Measurements from ENCODE around the gene MAST2.
"Not testable (repeated sequence)": the region's sequence is repeated elsewhere in the genome, so short reads cannot be mapped to it uniquely, and the experiment has no call there.

Gene MAST2

DNA sequence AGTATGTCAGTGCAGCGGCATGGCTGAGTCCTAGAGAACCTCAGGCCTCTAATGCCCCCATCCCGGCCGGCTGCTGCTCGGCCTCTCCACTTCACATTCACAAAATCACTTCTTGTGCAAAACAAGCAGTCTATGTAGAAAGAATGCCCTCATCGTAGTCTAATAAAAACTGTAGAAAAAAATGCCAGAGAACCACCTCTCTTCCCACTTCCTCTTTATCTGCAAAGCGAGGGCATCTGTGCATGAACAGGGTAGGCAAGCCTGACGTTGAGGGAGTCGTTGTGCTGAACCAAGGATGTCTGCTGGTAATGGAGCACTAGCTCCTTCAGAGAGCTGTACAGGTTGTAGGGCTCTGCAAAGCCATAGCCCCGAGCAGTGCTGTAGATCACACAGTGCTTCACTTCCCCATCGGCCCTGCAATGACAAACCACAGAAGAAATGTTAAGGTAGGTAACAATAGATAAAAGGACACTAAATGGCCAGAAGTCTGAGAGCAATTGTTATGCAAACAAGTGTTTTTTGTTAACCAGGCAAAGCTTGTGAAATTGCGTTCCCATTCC is 240.1 kb downstream of the MAST2 start:
- DNase-seq (ENCODE audit: low spot score), result no peak
- TF ChIP-seq, protein P1, sequence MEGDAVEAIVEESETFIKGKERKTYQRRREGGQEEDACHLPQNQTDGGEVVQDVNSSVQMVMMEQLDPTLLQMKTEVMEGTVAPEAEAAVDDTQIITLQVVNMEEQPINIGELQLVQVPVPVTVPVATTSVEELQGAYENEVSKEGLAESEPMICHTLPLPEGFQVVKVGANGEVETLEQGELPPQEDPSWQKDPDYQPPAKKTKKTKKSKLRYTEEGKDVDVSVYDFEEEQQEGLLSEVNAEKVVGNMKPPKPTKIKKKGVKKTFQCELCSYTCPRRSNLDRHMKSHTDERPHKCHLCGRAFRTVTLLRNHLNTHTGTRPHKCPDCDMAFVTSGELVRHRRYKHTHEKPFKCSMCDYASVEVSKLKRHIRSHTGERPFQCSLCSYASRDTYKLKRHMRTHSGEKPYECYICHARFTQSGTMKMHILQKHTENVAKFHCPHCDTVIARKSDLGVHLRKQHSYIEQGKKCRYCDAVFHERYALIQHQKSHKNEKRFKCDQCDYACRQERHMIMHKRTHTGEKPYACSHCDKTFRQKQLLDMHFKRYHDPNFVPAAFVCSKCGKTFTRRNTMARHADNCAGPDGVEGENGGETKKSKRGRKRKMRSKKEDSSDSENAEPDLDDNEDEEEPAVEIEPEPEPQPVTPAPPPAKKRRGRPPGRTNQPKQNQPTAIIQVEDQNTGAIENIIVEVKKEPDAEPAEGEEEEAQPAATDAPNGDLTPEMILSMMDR (IDR thresholded peaks at IDR 0.05; ENCODE audit: extremely low read depth, insufficient read depth, missing control alignments), result no peak
- in situ Hi-C loops (cut with MboI; ENCODE audit: low pct_unique_long_range_greater_than_20kb, low sequenced_read_pairs, unreplicated experiment), result loop anchor here (10.0 kb wide), 1 partner anchor 51 kb away; no protein-coding TSS in a partner anchor

DNA sequence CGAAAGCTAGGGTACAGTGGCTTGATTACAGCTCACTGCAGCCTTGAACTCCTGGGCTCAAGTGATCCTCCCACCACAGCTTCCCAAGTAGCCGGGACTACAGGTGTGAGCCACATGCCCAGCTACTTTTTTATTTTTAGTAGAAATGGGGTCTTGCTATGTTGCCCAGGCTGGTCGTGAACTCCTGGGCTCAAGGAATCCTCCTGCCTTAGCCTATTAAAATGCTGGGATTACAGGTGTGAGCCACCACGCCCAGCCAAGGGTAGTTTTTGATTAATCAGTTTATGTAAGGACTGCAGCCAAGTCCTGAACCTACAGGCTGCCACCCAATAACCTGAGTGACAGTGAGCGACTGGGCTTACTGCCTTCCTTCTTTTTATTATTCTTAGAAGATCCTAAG is 240.7 kb downstream of the MAST2 start:
- in situ Hi-C loops (cut with MboI; ENCODE audit: low pct_unique_long_range_greater_than_20kb, low sequenced_read_pairs, unreplicated experiment), result loop anchor here (10.0 kb wide), 1 partner anchor 51 kb away; no protein-coding TSS in a partner anchor
- DNase-seq (ENCODE audit: low spot score), result no peak
- TF ChIP-seq, protein P1 (IDR thresholded peaks at IDR 0.05; ENCODE audit: extremely low read depth, insufficient read depth, missing control alignments), result no peak

DNA sequence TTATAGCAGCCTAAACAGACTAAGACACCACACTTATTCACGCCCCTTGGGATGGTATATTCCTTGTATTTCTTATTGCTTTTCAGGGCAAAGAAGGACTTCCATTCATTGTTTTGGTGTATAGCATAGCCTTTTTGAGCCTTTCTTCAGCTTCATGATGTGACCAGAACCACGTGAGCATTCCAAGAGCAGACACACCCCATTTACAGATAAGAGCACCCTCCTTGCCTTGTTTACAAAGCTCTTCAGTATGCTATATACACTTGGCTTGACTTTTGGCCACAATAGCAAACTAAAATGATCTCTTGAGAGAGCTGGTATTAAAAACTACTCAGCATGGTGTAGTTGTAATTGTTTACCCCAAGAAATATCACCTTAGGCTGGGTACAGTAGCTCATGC is 250.3 kb downstream of the MAST2 start:
- in situ Hi-C loops (cut with MboI; ENCODE audit: low pct_unique_long_range_greater_than_20kb, low sequenced_read_pairs, unreplicated experiment), result no loop called here
- DNase-seq (ENCODE audit: low spot score), result no peak
- TF ChIP-seq, protein P1 (IDR thresholded peaks at IDR 0.05; ENCODE audit: extremely low read depth, insufficient read depth, missing control alignments), result no peak

DNA sequence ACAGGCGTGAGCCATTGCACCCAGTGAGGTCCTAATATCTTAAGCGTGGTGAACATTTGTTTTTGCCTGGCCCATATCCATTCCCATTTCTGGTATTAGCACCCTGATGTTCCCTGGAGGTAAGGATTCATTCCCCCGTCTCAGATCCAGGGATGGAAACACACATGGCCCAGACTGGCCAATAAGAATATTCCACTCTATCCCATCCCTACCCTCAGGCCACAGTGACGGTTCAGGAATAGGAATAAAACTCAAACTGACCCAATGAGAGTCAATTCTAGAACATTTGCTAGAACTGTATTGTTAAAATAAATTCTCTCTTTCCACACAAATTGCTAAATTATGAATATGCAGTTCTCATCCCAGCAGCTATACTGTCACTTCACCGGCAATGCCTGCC is 252.9 kb downstream of the MAST2 start:
- in situ Hi-C loops (cut with MboI; ENCODE audit: low pct_unique_long_range_greater_than_20kb, low sequenced_read_pairs, unreplicated experiment), result no loop called here
- no peak for DNase-seq (ENCODE audit: low spot score)
- TF ChIP-seq, protein P1 (IDR thresholded peaks at IDR 0.05; ENCODE audit: extremely low read depth, insufficient read depth, missing control alignments), result no peak

DNA sequence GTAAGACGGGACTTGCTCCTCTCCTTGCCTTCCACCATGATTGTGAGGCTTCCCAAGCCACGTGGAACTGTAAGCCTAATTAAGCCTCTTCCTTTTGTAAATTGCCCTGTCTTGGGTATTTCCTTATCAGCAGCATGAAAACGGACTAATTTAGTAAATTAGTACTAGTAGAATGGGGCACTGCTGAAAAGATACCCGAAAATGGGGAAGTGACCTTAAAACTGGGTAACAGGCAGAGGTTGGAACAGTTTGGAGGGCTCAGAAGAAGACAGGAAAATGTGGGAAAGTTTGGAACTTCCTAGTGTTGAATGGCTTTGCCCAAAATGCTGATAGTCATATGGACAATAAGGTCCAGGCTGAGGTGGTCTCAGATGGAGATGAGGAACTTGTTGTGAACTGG is 253.8 kb downstream of the MAST2 start:
- DNase-seq (ENCODE audit: low spot score); in situ Hi-C loops (cut with MboI; ENCODE audit: low pct_unique_long_range_greater_than_20kb, low sequenced_read_pairs, unreplicated experiment): not testable (repeated sequence)

DNA sequence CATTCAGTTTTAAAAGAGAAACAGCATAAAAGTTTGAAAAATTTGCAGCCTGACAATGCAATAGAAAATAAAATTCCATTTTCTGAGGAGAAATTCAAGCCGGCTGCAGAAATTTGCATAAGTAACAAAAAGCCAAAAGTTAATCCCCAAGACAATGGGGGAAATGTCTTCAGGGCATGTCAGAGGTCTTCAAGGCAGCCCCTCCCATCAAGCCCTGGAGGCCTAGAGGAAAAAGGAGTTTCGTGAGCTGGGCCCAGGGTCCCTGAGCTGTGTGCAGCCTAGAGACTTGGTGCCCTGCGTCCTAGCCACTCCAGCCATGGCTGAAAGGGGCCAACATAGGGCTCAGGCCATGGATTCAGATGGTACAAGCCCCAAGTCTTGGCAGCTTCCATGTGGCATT is 254.4 kb downstream of the MAST2 start:
- TF ChIP-seq, protein P1 (IDR thresholded peaks at IDR 0.05; ENCODE audit: extremely low read depth, insufficient read depth, missing control alignments), result no peak
- in situ Hi-C loops (cut with MboI; ENCODE audit: low pct_unique_long_range_greater_than_20kb, low sequenced_read_pairs, unreplicated experiment), result no loop called here
- no peak for DNase-seq (ENCODE audit: low spot score)

DNA sequence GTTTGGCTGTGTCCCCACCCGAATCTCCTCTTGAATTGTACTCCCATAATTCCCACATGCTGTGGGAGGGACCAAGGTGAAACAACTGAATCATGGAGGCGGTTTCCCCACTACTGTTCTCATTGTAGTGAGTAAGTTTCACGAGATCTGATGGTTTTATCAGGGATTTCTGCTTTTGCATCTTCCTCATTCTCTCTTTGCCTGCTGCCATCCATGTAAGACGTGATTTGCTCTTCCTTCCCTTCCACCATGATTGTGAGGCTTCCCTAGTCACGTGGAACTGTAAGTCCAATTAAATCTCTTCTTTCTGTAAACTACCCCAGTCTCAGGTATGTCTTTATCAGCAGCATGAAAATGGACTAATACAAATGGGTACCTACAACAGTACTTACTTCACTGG is 255.5 kb downstream of the MAST2 start:
- in situ Hi-C loops (cut with MboI; ENCODE audit: low pct_unique_long_range_greater_than_20kb, low sequenced_read_pairs, unreplicated experiment), result no loop called here
- DNase-seq (ENCODE audit: low spot score), result no peak
- TF ChIP-seq, protein P1 (IDR thresholded peaks at IDR 0.05; ENCODE audit: extremely low read depth, insufficient read depth, missing control alignments), result no peak
